ENCODE measurements around the gene CCDC187. TPM values are rescaled to one million over a fixed set of nuclear protein-coding genes. Genes with fewer than 3 reads are reported as not detected.
A peak's percentile ranks its signal among the peaks of the same experiment; 100 is the strongest.

The CCDC187 gene
- total and polyA plus RNA-seq, 2 of the 13 experiments (the other 11 are each of a cell fraction or from before 2014, with no cell fraction given), result 0.03 to 0.13 TPM

GRCh38 chr9:136297016-136297691 lies 6.7 kb downstream of the CCDC187 start (continued):
- TF ChIP-seq KIAA2018 (CRISPR knock-in tag; IDR thresholded peaks at IDR 0.05; ENCODE audit: borderline replicate concordance) (no peak), MAZ (IDR thresholded peaks at IDR 0.05; ENCODE audit: borderline replicate concordance, low read depth, low read length) (no peak), MAZ (CRISPR knock-in tag; IDR thresholded peaks at IDR 0.05; ENCODE audit: low read depth) (peak; percentile 37; the same call in 1 of the 2 replicates), ZFP90 (CRISPR knock-in tag; IDR thresholded peaks at IDR 0.05; ENCODE audit: borderline replicate concordance) (no peak; the same call in 1 of the 2 replicates), ZNF564 (CRISPR knock-in tag; IDR thresholded peaks at IDR 0.05) (peak; percentile 98), TIGD3 (CRISPR knock-in tag; IDR thresholded peaks at IDR 0.05; ENCODE audit: borderline replicate concordance) (no peak), ZBTB49 (CRISPR knock-in tag; IDR thresholded peaks at IDR 0.05; ENCODE audit: borderline replicate concordance) (no peak), U2AF2 (IDR thresholded peaks at IDR 0.05; ENCODE audit: low read depth, low read length) (no peak), PRMT3 (CRISPR knock-in tag; IDR thresholded peaks at IDR 0.05; ENCODE audit: borderline replicate concordance, low read depth) (no peak), GPN1 (CRISPR knock-in tag; IDR thresholded peaks at IDR 0.05; ENCODE audit: borderline replicate concordance) (no peak), GABPB1 (CRISPR knock-in tag; IDR thresholded peaks at IDR 0.05) (peak; percentile 71), ZNF224 (CRISPR knock-in tag; IDR thresholded peaks at IDR 0.05) (no peak), THYN1 (CRISPR knock-in tag; IDR thresholded peaks at IDR 0.05; ENCODE audit: borderline replicate concordance, low read depth) (no peak), ZC3H13 (CRISPR knock-in tag; IDR thresholded peaks at IDR 0.05) (no peak), LCORL (IDR thresholded peaks at IDR 0.05) (no peak), LCORL (CRISPR knock-in tag; IDR thresholded peaks at IDR 0.05) (no peak)
